CD4-positive, alpha-beta T cell (primary cell): ENCODE results near the gene EHMT2. TPM values are rescaled to one million over a fixed set of nuclear protein-coding genes. Genes with fewer than 3 reads are reported as not detected.
"Not testable (repeated sequence)": the region's sequence is repeated elsewhere in the genome, so short reads cannot be mapped to it uniquely, and the experiment has no call there.

ENCODE experiments used
- ATAC-seq: fragments of 200-7000 bp; cut with Tn5 transposase; one replicate; pipeline ENCODE4 v1.10.0; 2022; ENCODE audit warnings: mild to moderate bottlenecking; ENCODE audit not compliant: poor library complexity
- CTCF ChIA-PET: fragments of 350-600 bp; sonication (Branson Sonifier 250); formaldehyde crosslinking; loops from one replicate; lab custom pipeline; 2021; ENCODE audit warnings: antibody characterized with exemption, inconsistent platforms; lab: Charles Lee
- POLR2A ChIA-PET: fragments of 350-600 bp; sonication (Branson Sonifier 250); formaldehyde crosslinking; loops from one replicate; lab custom pipeline; 2021; ENCODE audit warnings: antibody characterized with exemption, inconsistent platforms; lab: Charles Lee
- DNase-seq, 14 experiments: peaks; one replicate each; pipeline ENCODE4 v3.0.0-alpha.2; 2013 to 2020; ENCODE audit warnings: mixed read lengths in 2 of 14
- H3K27ac ChIP-seq, 2 donors: one replicate each; pipeline versions ENCODE4 v1.5.1 to v1.7.0; 2013; ENCODE audit warnings: low read length in 2 of 2, low read depth in 1 of 2, mild to moderate bottlenecking in 1 of 2
- H3K27me3 ChIP-seq, 2 experiments: 1 replicate in 1 of 2; 2 replicates in 1 of 2; pipeline versions ENCODE4 v1.6.1 to v1.7.0; 2013; ENCODE audit warnings: low read length in 2 of 2, control low read depth in 1 of 2, mild to moderate bottlenecking in 1 of 2, moderate library complexity in 1 of 2; ENCODE audit not compliant: insufficient read depth in 2 of 2, control insufficient read depth in 1 of 2
- H3K36me3 ChIP-seq: one replicate; pipeline ENCODE4 v1.6.1; 2013; ENCODE audit warnings: low read length, control low read depth; ENCODE audit not compliant: insufficient read depth
- H3K4me1 ChIP-seq: one replicate; pipeline ENCODE4 v1.6.1; 2013; ENCODE audit warnings: low read length, control low read depth; ENCODE audit not compliant: insufficient read depth
- H3K4me3 ChIP-seq: one replicate; pipeline ENCODE4 v1.5.1; 2013; ENCODE audit warnings: mild to moderate bottlenecking, low read length, moderate library complexity
- H3K9me3 ChIP-seq, 2 experiments: 1 replicate in 1 of 2; 2 replicates in 1 of 2; pipeline versions ENCODE4 v1.6.1 to v1.7.0; 2013; ENCODE audit warnings: low read length in 2 of 2, mild to moderate bottlenecking in 2 of 2, control low read depth in 1 of 2, moderate library complexity in 1 of 2; ENCODE audit not compliant: control insufficient read depth in 1 of 2, insufficient read depth in 1 of 2
- H3K27ac Mint-ChIP-seq: one replicate; pipeline ENCODE4 v1.8.0; 2020; ENCODE audit warnings: mixed read lengths
- H3K27me3 Mint-ChIP-seq: one replicate; pipeline ENCODE4 v1.8.0; 2021; ENCODE audit warnings: mixed read lengths
- H3K36me3 Mint-ChIP-seq: one replicate; pipeline ENCODE4 v1.8.0; 2021; ENCODE audit warnings: low read depth, mixed read lengths
- H3K4me1 Mint-ChIP-seq: one replicate; pipeline ENCODE4 v1.8.0; 2021; ENCODE audit warnings: low read depth, mixed read lengths
- H3K4me3 Mint-ChIP-seq: one replicate; pipeline ENCODE4 v1.8.0; 2020; ENCODE audit warnings: mild to moderate bottlenecking, mixed read lengths
- H3K9me3 Mint-ChIP-seq: one replicate; pipeline ENCODE4 v1.8.0; 2020; ENCODE audit warnings: mixed read lengths
- CTCF ChIP-seq: fragments of 200-600 bp; IDR thresholded peaks from one replicate; pipeline ENCODE4 v1.8.0; 2022; ENCODE audit warnings: antibody characterized with exemption, mild to moderate bottlenecking
- intact Hi-C, 2 experiments: fragments of 100-400 bp; cut with DNase I in 1 of 2; cut with micrococcal nuclease in 1 of 2; formaldehyde crosslinking; loops; one replicate each; pipeline versions ENCODE4 v1.15.1 to v1.9.0; 2023 to 2025; cut with DNase I, micrococcal nuclease
- total RNA-seq, 174 experiments: library from RNA in 2 of 174; stranded (reverse) in 2 of 174; gene quantifications; one replicate each; pipeline ENCODE4 v1.2.3 and lab custom pipeline; 2021 to 2026

EHMT2 gene
- total RNA-seq, 2 experiments from 2014 or later, result 36.3 to 36.6 TPM

- Histone ChIP-seq H3K4me3 (no peak overlapping the region), H3K36me3 (no peaks in the 10 kb centered on the region), H3K27ac (no peak overlapping the region), H3K27me3 (no peaks in the 10 kb centered on the region), H3K4me1 (no peaks in the 10 kb centered on the region), H3K9me3 (no peaks in the 10 kb centered on the region)
- H3K9me3 Mint-ChIP-seq, result no peaks in the 10 kb centered on the region
- H3K4me3 Mint-ChIP-seq, result no peak overlapping the region
- no peak overlapping the region for H3K27ac Mint-ChIP-seq
- no peak for TF ChIP-seq CTCF
- H3K36me3 Mint-ChIP-seq, result no peaks in the 10 kb centered on the region
- no peaks in the 10 kb centered on the region for H3K4me1 Mint-ChIP-seq
- no peaks in the 10 kb centered on the region for H3K27me3 Mint-ChIP-seq
- ChIA-PET CTCF (no interaction called here), POLR2A (no interaction called here)
- DNase-seq (no peak), ATAC-seq (no peak)
- intact Hi-C loops, result no loop called here
Observed at GRCh38 chr6:31908791-31909190, 11.3 kb upstream of the EHMT2 start.

GRCh38 chr6:31908255-31908654 lies 10.8 kb upstream of the EHMT2 start:
- H3K9me3 Mint-ChIP-seq, H3K9me3 ChIP-seq, DNase-seq, intact Hi-C loops, POLR2A ChIA-PET, H3K36me3 ChIP-seq, H3K4me3 ChIP-seq, H3K4me3 Mint-ChIP-seq, H3K27ac ChIP-seq, H3K27ac Mint-ChIP-seq, H3K27me3 Mint-ChIP-seq, H3K27me3 ChIP-seq, ATAC-seq, H3K36me3 Mint-ChIP-seq, H3K4me1 ChIP-seq, H3K4me1 Mint-ChIP-seq: not testable (repeated sequence)
- CTCF ChIA-PET, result interaction anchor here (0.6 kb wide), 1 partner anchor 960 kb away, joined by 3 read pairs; no protein-coding TSS in a partner anchor

GRCh38 chr6:31907158-31907813 lies 9.8 kb upstream of the EHMT2 start:
- Mint-ChIP-seq H3K4me3 (no peak overlapping the region), H3K36me3 (no peaks in the 10 kb centered on the region), H3K9me3 (no peaks in the 10 kb centered on the region), H3K27ac (no peak overlapping the region), H3K27me3 (no peaks in the 10 kb centered on the region), H3K4me1 (peaks cover 9% of the 10 kb centered on the region)
- intact Hi-C loops, result no loop called here
- Histone ChIP-seq H3K4me3 (no peak overlapping the region), H3K9me3 (no peaks in the 10 kb centered on the region), H3K27ac (no peak overlapping the region), H3K27me3 (no peaks in the 10 kb centered on the region), H3K4me1 (peaks cover 7% of the 10 kb centered on the region), H3K36me3 (no peaks in the 10 kb centered on the region)
- POLR2A ChIA-PET, result no interaction called here
- TF ChIP-seq CTCF, result no peak
- CTCF ChIA-PET, result interaction anchor here (0.6 kb wide), 2 partner anchors 961 to 1377 kb away, joined by 3 read pairs; no protein-coding TSS in a partner anchor
- no peak for DNase-seq
- no peak for ATAC-seq

- H3K36me3 ChIP-seq, H3K36me3 Mint-ChIP-seq, H3K27ac Mint-ChIP-seq, H3K27me3 Mint-ChIP-seq, H3K4me1 ChIP-seq, H3K4me3 ChIP-seq, H3K27ac ChIP-seq, ATAC-seq, H3K27me3 ChIP-seq, intact Hi-C loops, H3K4me3 Mint-ChIP-seq, POLR2A ChIA-PET, H3K9me3 Mint-ChIP-seq, H3K9me3 ChIP-seq, DNase-seq: not testable (repeated sequence)
- CTCF ChIA-PET, result interaction anchor here (0.6 kb wide), 1 partner anchor 1377 kb away, joined by 3 read pairs; no protein-coding TSS in a partner anchor
- H3K4me1 Mint-ChIP-seq, result peaks cover 12% of the 10 kb centered on the region
Observed at GRCh38 chr6:31906727-31907126, 9.2 kb upstream of the EHMT2 start.
